ENCODE measurements around the gene OTOS.

The OTOS gene

GRCh38 chr2:240107477-240107796, 33.0 kb downstream of the OTOS start:
- DNase-seq (ENCODE audit: low read depth in 1 of 2, low spot score in 1 of 2), result no peak
- in situ Hi-C loops (cut with HindIII; ENCODE audit: low pct_unique_long_range_greater_than_20kb, low sequenced_read_pairs), result no loop called here
- no peak for TF ChIP-seq JUND (IDR thresholded peaks at IDR 0.05; ENCODE audit: low read depth)

DNA sequence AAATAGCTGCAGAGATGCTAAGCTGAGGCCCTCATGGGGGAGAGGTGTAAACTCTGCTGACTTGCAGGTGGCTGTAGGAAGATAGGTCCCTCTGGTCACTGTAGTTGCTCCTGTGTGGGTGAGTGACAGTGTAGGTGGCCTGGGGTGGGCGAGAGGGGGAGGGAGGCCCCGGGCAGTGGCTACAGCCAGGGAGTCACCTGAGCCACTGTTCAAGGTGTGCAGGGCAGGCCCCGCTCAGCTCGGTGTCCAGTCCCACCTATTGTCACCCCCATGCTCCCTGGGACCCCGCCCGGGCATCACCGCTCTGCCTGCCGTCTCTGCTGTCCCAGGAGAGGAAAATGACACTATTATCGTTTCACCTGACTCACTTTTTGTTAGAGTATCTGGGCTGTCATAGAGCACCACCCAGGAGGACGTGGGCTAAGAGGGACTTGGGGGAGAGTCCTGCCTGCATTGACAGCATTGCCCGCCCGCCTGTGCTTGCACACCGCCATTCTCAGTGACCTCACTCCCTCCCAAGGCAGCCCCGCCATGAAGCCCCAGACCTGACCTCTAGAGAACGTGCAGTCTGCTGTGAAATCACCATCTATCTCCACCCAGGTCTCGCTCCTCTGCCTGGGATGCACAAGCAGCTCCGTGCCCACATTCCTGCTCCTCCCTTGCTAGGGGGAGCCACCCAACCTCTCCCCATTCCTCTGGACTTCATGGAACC, 33.5 kb downstream of the OTOS start:
- in situ Hi-C loops (cut with HindIII; ENCODE audit: low pct_unique_long_range_greater_than_20kb, low sequenced_read_pairs), result no loop called here
- no peak for TF ChIP-seq JUND (IDR thresholded peaks at IDR 0.05; ENCODE audit: low read depth)
- no peak for DNase-seq (ENCODE audit: low read depth in 1 of 2, low spot score in 1 of 2)

GRCh38 chr2:240105982-240106381, 34.5 kb downstream of the OTOS start:
- no peak for DNase-seq (ENCODE audit: low read depth in 1 of 2, low spot score in 1 of 2)
- in situ Hi-C loops (cut with HindIII; ENCODE audit: low pct_unique_long_range_greater_than_20kb, low sequenced_read_pairs), result no loop called here
- no peak for TF ChIP-seq JUND (IDR thresholded peaks at IDR 0.05; ENCODE audit: low read depth)

DNA sequence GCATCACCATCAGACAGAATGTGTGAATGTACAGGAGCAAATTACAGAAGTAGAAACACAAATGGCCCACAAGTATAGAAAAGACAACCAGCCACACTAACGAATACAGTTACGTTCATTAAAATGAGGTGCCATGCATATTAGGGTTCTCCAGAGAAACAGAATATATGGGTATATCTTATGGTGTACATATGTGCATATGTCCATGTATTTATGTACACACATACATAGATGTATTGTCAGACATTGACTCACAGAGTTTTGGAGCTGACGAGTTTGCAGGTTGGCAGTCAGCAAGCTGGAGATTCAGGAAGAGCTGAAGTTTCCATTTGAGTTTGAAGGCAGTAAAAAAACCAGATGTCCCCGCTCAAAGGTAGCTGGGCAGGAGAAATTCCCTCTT, 37.3 kb downstream of the OTOS start:
- no peak for DNase-seq (ENCODE audit: low read depth in 1 of 2, low spot score in 1 of 2)
- TF ChIP-seq JUND (IDR thresholded peaks at IDR 0.05; ENCODE audit: low read depth), result no peak
- in situ Hi-C loops (cut with HindIII; ENCODE audit: low pct_unique_long_range_greater_than_20kb, low sequenced_read_pairs), result no loop called here

DNA sequence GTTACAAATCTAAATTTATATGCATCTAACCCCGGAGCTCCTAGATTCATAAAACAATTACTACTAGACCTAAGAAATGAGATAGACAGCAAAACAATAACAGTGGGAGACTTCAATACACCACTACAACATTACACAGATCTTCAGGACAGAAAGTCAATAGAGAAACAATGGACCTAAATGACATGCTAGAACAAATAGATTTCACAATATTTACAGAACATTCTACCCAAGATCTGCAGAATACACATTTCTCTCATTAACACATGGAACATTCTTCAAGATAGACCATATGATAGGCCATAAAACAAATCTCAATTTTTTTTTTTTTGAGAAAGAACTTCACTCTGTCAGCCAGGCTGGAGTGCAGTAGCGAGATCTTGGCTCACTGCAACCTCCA, 42.1 kb downstream of the OTOS start:
- in situ Hi-C loops (cut with HindIII; ENCODE audit: low pct_unique_long_range_greater_than_20kb, low sequenced_read_pairs), result no loop called here
- no peak for TF ChIP-seq JUND (IDR thresholded peaks at IDR 0.05; ENCODE audit: low read depth)
- DNase-seq (ENCODE audit: low read depth in 1 of 2, low spot score in 1 of 2), result no peak

DNA sequence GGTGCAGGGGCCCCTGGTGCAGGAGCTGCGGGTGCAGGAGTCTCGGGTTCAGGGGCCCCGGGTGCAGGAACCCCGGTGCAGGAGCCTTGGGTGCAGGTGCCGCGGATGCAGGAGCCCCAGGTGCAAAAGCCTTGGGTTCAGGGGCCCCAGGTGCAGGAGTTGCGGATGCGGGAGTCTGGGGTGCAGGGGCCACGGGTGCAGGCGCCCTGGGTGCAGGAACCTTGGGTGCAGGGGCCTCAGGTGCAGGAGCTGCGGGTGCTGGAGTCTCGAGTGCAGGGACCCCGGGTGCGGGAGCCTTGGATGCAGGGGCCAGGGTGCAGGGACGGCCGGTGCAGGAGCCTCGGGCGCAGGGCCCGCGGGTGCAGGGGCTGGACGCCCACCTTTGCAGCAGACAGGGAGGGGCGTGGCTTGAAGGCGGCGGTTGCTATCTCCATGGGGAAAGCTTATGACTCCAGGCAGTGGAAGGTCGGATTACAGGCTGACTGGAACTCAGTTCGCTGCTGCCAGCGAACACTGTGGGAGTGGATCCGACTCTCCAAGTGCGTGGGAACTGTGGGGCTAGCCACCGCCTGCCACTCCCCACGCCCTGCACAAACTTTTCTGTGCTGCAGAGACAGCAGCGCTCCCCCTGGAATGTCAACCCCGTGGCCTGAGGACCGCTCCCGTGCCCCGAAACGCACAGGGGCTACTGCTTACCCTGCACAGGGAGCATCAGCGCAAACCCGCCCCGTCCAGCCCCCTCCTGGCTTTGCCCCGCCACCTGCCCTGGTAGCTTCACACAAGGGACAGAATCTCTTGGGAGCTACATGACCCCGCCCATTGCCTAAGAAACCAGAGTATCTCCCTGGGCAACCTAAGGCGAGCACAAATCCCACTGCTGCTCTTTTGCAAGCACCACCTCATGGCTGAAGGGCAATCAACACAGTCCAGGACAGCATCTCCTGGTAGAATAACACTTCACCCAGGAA, 44.6 kb downstream of the OTOS start:
- DNase-seq (ENCODE audit: low read depth in 1 of 2, low spot score in 1 of 2), result peak in 1 of 2 experiments; percentile 7
- no peak for TF ChIP-seq JUND (IDR thresholded peaks at IDR 0.05; ENCODE audit: low read depth)

DNA sequence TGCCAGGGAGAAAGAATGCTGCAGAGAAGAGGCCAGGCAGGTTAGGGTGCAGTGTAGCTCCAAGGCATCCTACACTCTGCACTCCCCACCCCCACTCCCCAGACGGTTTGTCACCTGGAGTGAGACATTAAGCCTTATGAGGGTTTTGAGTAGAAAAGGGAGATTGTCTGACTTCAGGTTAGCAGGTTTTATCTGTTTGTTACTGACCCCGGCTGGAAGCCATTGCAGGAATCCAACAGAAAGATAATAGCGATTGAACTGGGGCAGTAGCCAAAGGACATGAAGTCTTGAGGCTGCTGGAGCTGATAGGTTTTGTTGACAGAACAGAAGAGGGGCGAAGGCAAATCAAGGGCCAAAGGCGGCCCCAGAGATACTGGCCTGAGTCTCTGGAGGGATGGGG, 51.2 kb downstream of the OTOS start:
- in situ Hi-C loops (cut with HindIII; ENCODE audit: low pct_unique_long_range_greater_than_20kb, low sequenced_read_pairs), result no loop called here
- TF ChIP-seq JUND (IDR thresholded peaks at IDR 0.05; ENCODE audit: low read depth), result no peak
- DNase-seq (ENCODE audit: low read depth in 1 of 2, low spot score in 1 of 2), result peak in 1 of 2 experiments; percentile 65

More for the DNA sequence above, 44.6 kb downstream of the OTOS start:
- in situ Hi-C loops (cut with HindIII; ENCODE audit: low pct_unique_long_range_greater_than_20kb, low sequenced_read_pairs), result no loop called here
